Cardiac fibroblast (primary cell): ENCODE data around the gene PAEP.
"Not testable (repeated sequence)": the region's sequence is repeated elsewhere in the genome, so short reads cannot be mapped to it uniquely, and the experiment has no call there.

Source experiments
- DNase-seq, 2 donors: peaks; one replicate each; pipeline versions ENCODE4 v3.0.0 to v3.0.0-alpha.2; 2010; ENCODE audit warnings: low read depth in 2 of 2
- H3K4me3 ChIP-seq, 2 donors: replicated peaks in 1 of 2; 1 replicate in 1 of 2; 2 replicates in 1 of 2; pipeline ENCODE4 v1.5.1; 2011; ENCODE audit warnings: low read depth in 2 of 2, low read length in 2 of 2, mild to moderate bottlenecking in 2 of 2, moderate library complexity in 1 of 2
- CTCF ChIP-seq: IDR thresholded peaks from one replicate; pipeline ENCODE4 v1.5.1; 2011; ENCODE audit warnings: low read depth, mild to moderate bottlenecking, low read length, inconsistent platforms

PAEP gene

GRCh38 chr9:135561391-135562234, at the start of gene PAEP:
Gene PAEP (plus strand): TSS chr9:135561756.
- TF ChIP-seq CTCF: no peak
- no peak within 1 kb of the TSS for H3K4me3 ChIP-seq
- DNase-seq: no peak

GRCh38 chr9:135512241-135512603, 49.3 kb upstream of the PAEP start:
- DNase-seq: no peak
- no peak for TF ChIP-seq CTCF
- no peak overlapping the region for H3K4me3 ChIP-seq

DNA sequence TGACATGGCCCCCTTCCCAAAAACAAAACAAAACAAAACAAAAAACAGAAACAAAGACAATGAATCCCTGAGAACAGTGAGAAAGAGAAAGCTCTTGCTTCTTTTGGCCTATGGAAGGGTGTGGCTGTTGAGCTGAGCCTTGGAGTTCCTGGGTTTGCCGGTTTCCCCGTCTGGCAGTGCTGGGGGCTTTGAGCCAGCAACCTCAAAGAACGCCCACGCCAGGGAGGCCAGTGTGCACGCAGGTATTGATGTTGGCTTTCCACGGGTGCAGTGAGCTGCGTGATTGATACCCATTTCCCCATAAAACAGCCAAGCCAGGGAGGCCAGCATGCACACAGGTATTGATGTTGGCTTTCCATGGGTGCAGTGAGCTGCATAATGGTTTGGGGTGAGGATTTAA, 48.7 kb upstream of the PAEP start:
- TF ChIP-seq CTCF: no peak
- DNase-seq: peak in 1 of 2 donors; percentile 54
- H3K4me3 ChIP-seq: no peak overlapping the region

DNA sequence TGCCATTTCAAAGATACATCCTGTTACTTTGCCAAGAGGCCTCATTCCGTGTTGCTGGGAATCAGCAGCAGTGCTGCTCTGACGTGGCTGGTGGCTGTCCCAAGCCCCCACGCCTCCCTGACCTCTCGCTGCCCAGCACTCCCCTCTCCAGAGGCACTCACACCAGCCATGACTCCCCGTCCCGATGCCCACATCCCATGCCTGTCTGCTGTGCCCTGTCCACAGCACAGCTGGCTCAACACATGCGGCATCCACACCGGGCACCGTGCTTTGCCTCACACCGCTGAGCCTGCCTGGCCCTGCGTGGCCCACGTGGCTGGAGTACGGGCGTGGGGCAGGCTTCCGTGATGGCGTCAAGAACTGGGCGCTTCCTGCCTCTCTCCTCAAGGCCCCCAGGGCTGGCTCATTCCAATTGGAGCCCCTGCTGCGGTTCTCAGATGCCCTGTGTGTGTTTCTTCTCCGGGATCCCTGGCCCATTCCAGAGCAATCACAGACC, 48.2 kb upstream of the PAEP start:
- TF ChIP-seq CTCF: no peak
- peak in 1 of 2 donors; percentile 56 for DNase-seq
- no peak overlapping the region for H3K4me3 ChIP-seq

DNA sequence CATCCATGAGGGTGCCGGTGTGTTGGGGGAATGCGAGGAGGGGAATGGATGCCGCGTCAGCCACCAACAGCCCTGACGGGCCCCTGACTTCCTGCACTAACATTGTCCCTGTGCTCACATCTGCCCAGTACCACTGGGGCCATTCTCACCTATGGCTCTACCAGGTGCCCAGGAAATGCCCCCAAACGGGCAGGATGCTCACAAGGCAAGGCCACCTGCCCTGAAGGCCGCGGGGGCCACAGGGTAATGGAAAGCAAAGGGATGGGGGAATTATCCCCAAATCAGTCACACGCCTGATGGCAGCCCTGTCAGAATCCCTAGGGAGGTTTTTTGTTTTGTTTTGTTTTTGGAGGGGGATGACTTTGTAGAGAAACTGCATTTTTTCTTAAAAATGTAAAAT, 47.6 kb upstream of the PAEP start:
- DNase-seq, H3K4me3 ChIP-seq: not testable (repeated sequence)

DNA sequence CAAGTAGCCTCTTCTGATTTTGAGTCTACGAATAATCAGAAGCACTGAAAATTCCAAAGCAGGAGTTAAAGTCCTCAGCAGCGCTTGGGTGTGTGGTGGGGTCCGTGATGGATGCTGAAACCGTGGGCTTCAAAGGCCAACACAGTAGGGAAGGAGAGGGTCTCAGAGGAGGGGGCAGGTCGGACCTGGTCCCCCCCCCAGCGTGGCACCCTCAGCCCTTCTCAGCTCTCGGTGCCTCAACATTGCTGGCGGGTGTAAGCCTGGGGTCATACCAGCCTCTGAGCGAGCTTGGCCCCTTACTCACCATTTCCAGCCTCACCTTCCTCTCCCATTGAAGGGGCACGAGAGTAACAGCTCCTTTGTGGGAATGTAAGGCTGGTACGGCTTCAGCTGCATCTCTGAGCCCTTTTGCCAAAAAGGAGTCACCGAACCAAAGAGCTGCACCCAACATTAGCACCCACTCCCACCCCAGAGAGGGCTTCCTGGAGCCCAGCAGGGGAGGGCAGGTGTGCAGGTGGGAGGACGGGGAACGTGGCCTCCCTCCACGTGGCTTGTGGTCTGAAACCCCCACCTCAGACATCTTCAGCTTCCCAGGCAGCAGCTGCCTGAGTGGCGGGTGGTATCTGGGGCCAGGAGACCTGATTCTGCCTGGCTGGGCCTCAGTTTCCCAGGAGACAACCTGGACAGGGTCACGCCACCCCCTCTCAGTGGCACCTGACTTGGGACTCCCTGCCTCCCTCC, 47.0 kb upstream of the PAEP start:
- TF ChIP-seq CTCF: no peak
- no peak overlapping the region for H3K4me3 ChIP-seq
- DNase-seq: no peak

DNA sequence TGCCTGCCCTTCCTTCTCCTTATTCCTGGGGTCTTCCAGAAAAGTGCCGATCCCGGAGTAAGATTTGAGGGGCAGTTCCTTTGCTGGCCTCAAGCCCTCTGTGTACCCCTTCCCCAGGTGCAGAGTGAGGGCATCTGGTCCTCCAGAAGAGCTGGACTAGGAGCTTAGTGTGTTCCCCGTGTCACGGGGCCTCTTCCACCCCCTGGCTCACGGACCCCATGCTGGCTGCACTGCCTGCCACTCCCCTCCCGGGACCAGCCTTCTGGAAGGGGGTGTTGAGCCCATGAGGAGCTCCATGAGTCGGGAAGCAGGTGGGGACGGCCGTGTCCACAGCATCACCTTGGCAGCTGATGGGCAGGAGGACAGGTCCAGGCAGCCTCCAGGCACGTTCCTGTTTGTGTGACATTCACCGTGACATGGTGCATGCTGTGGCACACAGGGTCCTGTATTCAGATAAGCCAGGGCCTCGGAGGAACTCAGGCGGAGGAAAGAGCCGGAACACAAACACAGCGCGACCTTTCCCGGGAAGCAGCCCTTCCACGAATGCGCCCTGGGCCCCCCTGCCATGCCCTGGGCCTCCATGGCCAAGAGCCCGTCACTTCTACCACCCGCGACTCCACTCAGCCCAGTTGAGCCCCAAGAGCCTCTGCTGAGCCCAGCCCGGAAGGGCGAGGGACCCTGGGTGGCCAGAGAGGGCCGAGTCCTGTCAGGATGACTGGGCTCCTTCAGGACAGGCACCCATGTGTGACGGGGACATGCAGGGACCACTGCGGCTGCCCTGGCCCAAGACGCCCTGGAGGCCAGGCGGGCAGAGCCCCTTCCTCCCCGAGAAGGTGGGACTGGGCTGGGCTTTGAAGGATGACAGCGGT, 46.2 kb upstream of the PAEP start:
- no peak for DNase-seq
- no peak overlapping the region for H3K4me3 ChIP-seq
- no peak for TF ChIP-seq CTCF
